SK-N-MC (cell line): ENCODE measurements around the gene SPATA20.

ENCODE experiments used
- DNase-seq: peaks from one replicate; pipeline ENCODE4 v3.0.0-alpha.2; 2011; ENCODE audit warnings: low read depth, low spot score
- H3K27ac ChIP-seq: fragments of 200-600 bp; sonication (generic); 2 replicates; pipeline ENCODE4 v1.5.1; 2016; ENCODE audit warnings: mixed run types
- H3K36me3 ChIP-seq: fragments of 200-600 bp; sonication (generic); 2 replicates; pipeline ENCODE4 v1.6.1; 2017; ENCODE audit warnings: antibody characterized with exemption, low read length, mixed read lengths; ENCODE audit not compliant: insufficient read depth
- H3K4me3 ChIP-seq: fragments of 200-600 bp; sonication (generic); 2 replicates; pipeline ENCODE4 v1.5.1; 2016
- H3K9ac ChIP-seq: fragments of 200-600 bp; sonication (generic); 2 replicates; pipeline ENCODE4 v1.8.0; 2017; ENCODE audit warnings: mixed run types, mixed read lengths; ENCODE audit not compliant: insufficient read length
- H3K9me3 ChIP-seq: fragments of 200-600 bp; sonication (generic); 2 replicates; pipeline ENCODE4 v1.6.1; 2017; ENCODE audit warnings: low read depth, mild to moderate bottlenecking, antibody characterized with exemption, low read length, moderate library complexity, mixed read lengths
- EZH2 ChIP-seq: fragments of 200-600 bp; sonication (generic); IDR thresholded peaks from one replicate; pipeline ENCODE4 v1.6.1; 2017; ENCODE audit warnings: antibody characterized with exemption
- FOXP2 ChIP-seq: optimal IDR thresholded peaks from 2 replicates; pipeline ENCODE3; 2011; ENCODE audit warnings: mild to moderate bottlenecking, moderate library complexity; ENCODE audit not compliant: insufficient read depth; ENCODE audit errors: extremely low read length, control extremely low read depth
- POLR2AphosphoS5 ChIP-seq: IDR thresholded peaks from 2 replicates; pipeline ENCODE4 v1.6.1; 2012; ENCODE audit warnings: mild to moderate bottlenecking, low read depth, low read length, borderline replicate concordance

SPATA20 gene

DNA sequence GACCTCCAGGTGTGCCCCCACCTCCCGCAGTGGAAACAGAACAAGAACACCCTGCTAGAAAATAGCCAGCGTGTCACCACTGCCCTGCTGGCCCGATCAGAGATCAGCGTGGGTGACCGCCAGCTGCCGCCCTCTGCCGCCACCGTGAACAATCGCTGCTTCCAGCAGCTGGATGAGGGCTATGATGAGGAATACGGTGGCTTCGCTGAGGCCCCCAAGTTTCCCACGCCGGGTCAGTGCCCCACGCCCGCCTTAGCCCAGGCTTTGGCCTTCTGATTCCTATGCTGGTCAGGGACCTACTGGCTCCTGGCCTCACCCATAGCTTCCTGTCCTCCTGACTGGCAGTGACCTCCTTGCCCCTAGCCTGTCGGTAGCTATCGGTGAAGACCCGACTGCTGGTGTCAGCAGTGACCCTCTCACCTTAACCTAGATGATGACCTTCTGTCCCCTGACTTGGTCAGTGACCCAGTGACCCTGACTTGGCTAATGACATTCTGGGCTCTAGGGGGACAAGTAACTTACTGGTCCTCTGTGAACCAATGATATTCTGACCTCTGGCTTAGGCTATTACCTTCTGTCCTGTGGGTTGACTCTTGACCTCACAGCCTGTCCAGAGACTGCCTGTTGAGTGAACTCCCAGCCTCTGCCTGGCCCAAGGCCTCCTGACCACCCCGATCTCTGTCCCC is 2.4 kb downstream of the SPATA20 start:
- no peak overlapping the region for H3K9ac ChIP-seq
- DNase-seq: no peak
- no peak overlapping the region for H3K27ac ChIP-seq
- no peak for TF ChIP-seq EZH2
- no peak for TF ChIP-seq POLR2AphosphoS5
- TF ChIP-seq FOXP2: no peak
- H3K36me3 ChIP-seq: no peaks in the 10 kb centered on the region
- no peak overlapping the region for H3K4me3 ChIP-seq
- no peaks in the 10 kb centered on the region for H3K9me3 ChIP-seq

DNA sequence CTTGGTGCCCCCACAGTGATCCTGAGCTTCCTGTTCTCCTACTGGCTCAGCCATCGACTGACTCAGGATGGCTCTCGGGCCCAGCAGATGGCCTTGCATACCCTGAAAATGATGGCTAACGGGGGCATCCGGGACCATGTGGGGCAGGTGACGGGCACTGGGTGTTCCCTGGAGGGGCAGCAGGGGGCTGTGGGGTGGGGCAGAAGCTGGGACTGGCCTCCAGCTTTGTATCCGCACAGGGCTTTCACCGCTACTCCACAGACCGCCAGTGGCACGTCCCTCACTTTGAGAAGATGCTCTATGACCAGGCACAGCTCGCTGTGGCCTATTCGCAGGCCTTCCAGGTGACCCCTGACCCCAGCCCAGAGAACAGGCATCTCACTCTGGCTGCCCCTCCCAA is 3.0 kb downstream of the SPATA20 start:
- Histone ChIP-seq H3K27ac (no peak overlapping the region), H3K9me3 (no peaks in the 10 kb centered on the region), H3K4me3 (no peak overlapping the region), H3K36me3 (no peaks in the 10 kb centered on the region), H3K9ac (no peak overlapping the region)
- TF ChIP-seq FOXP2 (no peak), EZH2 (no peak), POLR2AphosphoS5 (no peak)
- DNase-seq: no peak

DNA sequence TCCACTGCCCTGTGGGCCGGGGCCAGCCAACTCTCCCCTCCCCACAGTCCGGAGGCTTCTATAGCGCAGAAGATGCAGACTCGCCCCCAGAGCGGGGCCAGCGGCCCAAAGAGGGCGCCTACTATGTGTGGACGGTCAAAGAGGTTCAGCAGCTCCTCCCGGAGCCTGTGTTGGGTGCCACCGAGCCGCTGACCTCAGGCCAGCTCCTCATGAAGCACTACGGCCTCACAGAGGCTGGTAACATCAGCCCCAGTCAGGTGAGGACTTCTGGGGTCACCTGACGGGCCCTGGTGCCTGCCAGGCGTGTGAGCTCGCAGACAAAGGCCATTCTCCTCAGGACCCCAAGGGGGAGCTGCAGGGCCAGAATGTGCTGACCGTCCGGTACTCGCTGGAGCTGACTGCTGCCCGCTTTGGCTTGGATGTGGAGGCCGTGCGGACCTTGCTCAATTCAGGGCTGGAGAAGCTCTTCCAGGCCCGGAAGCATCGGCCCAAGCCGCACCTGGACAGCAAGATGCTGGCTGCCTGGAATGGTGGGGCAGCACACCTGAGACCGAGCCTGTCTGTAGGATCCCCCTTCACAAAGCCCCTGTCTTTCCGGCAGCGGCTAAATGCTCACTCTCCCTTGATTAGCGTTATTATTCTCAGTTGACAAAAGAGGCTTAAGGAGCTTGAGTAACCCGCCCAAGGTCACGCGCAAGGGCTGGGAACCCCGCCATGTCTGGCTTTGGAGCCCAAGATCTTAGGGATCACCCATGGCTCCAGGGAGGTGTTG is 3.9 kb downstream of the SPATA20 start:
- no peaks in the 10 kb centered on the region for H3K9me3 ChIP-seq
- TF ChIP-seq FOXP2 (no peak), EZH2 (no peak), POLR2AphosphoS5 (no peak)
- no peak overlapping the region for H3K27ac ChIP-seq
- no peak overlapping the region for H3K9ac ChIP-seq
- DNase-seq: no peak
- H3K4me3 ChIP-seq: no peak overlapping the region
- no peaks in the 10 kb centered on the region for H3K36me3 ChIP-seq

DNA sequence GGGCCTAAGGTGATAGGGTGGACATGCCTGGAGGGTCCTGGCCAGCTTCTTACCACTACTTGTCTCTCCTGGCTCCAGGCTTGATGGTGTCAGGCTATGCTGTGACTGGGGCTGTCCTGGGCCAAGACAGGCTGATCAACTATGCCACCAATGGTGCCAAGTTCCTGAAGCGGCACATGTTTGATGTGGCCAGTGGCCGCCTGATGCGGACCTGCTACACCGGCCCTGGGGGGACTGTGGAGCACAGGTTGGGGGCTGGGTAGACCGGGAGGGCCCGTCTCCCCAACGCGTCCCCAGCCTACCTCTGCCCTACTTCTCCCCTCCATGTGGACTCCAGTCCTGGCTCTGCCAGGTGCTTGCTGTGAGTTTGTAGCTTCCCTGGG is 4.5 kb downstream of the SPATA20 start:
- no peaks in the 10 kb centered on the region for H3K36me3 ChIP-seq
- H3K27ac ChIP-seq: no peak overlapping the region
- H3K9me3 ChIP-seq: no peaks in the 10 kb centered on the region
- no peak overlapping the region for H3K9ac ChIP-seq
- no peak for DNase-seq
- TF ChIP-seq POLR2AphosphoS5: no peak
- no peak for TF ChIP-seq FOXP2
- TF ChIP-seq EZH2: no peak
- no peak overlapping the region for H3K4me3 ChIP-seq

DNA sequence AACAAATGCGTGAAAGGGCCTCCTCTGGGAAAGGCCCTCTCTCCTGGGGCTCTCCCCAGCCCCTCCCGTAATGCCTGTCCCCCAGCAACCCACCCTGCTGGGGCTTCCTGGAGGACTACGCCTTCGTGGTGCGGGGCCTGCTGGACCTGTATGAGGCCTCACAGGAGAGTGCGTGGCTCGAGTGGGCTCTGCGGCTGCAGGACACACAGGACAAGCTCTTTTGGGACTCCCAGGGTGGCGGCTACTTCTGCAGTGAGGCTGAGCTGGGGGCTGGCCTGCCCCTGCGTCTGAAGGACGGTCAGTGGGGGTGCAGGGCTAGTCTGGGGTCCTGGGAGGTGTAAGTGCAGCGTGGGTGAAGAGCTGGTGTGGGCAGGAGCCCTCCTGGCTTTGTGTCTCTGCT is 4.9 kb downstream of the SPATA20 start:
- no peak for TF ChIP-seq POLR2AphosphoS5
- DNase-seq: no peak
- H3K27ac ChIP-seq: no peak overlapping the region

DNA sequence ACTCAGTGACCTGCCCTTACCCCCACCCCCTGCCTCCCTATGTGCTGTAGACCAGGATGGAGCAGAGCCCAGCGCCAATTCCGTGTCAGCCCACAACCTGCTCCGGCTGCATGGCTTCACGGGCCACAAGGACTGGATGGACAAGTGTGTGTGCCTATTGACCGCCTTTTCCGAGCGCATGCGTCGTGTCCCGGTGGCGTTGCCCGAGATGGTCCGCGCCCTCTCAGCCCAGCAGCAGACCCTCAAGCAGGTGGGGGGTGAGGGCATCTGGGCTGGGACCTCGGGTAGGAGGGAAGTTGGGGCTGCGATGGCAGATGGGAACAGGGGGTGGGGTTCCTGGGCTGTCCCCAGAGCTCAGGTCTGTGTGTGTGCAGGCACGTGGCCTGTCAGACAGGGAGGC is 7.2 kb downstream of the SPATA20 start:
- H3K4me3 ChIP-seq: no peak overlapping the region
- no peaks in the 10 kb centered on the region for H3K36me3 ChIP-seq
- no peak for DNase-seq
- H3K9ac ChIP-seq: no peak overlapping the region
- H3K9me3 ChIP-seq: no peaks in the 10 kb centered on the region
- H3K27ac ChIP-seq: no peak overlapping the region
- TF ChIP-seq POLR2AphosphoS5: no peak
- TF ChIP-seq FOXP2: no peak
- TF ChIP-seq EZH2: no peak

More for the DNA sequence above, 4.9 kb downstream of the SPATA20 start:
- Histone ChIP-seq H3K9me3 (no peaks in the 10 kb centered on the region), H3K36me3 (no peaks in the 10 kb centered on the region), H3K4me3 (no peak overlapping the region), H3K9ac (no peak overlapping the region)

DNA sequence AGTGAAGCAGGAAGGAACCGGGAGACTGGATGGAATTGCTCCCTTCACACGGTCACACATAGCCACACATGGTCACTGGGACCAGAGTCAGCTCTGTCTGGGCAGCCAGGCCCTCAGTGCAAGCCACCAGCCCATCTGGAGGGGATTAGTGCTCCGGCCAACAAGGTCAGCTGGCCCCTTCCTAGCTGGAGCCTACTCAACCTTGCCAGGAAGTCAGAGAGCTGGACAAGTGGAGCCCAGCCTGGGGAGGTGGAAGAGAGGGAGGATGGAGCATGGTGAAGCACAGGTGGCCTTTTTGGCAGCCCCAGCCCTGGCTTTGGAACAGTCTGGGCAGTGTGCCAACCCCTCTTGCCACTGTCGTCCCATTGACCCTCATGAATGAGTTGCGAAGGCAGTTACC is 9.8 kb downstream of the SPATA20 start:
- H3K36me3 ChIP-seq: no peaks in the 10 kb centered on the region
- no peak overlapping the region for H3K27ac ChIP-seq
- no peak overlapping the region for H3K9ac ChIP-seq
- TF ChIP-seq FOXP2 (no peak), EZH2 (no peak), POLR2AphosphoS5 (no peak)
- no peak for DNase-seq
- H3K9me3 ChIP-seq: no peaks in the 10 kb centered on the region
- H3K4me3 ChIP-seq: no peak overlapping the region

DNA sequence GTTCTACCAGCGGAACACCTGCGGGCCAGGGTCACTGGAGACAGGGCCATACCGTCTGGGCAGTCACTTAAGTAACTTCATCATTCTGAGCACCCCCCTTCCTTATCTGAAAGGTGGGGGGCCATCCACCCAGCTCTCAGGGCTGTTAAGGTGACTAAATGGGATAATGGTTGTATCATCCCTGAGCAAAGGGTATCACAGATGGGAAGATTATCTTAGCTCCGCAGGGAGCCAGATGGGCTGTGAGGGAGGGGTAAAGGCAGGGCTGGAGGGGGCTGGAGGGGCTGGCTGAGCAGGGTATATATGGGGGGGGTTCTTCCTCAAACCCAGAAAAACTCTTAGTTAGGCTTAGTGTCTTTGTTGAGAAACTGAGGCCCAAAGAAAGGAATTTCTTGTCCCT is 10.7 kb downstream of the SPATA20 start:
- no peak for DNase-seq

More for the DNA sequence above, 10.7 kb downstream of the SPATA20 start:
- Histone ChIP-seq H3K27ac (peak overlapping the region; percentile 56), H3K36me3 (no peaks in the 10 kb centered on the region), H3K9ac (no peak overlapping the region), H3K4me3 (no peak overlapping the region), H3K9me3 (no peaks in the 10 kb centered on the region)
- no peak for TF ChIP-seq POLR2AphosphoS5
- no peak for TF ChIP-seq EZH2
- TF ChIP-seq FOXP2: no peak
